A673 (cell line): ENCODE measurements around the gene SLC7A8. TPM values are rescaled to one million over a fixed set of nuclear protein-coding genes. Genes with fewer than 3 reads are reported as not detected.

Source experiments
- BruUV-seq: library from RNA; stranded (reverse); fragments of 400-500 nt; replicated peaks from 2 replicates; lab custom pipeline; 2021; lab: Mats Ljungman, UMichigan
- CTCF ChIA-PET: fragments of 300-600 bp; sonication (Branson Sonifier 250); formaldehyde crosslinking; loops from one replicate; lab custom pipeline; 2022; ENCODE audit warnings: antibody characterized with exemption; lab: Charles Lee
- POLR2A ChIA-PET: fragments of 300-600 bp; sonication (Branson Sonifier 250); formaldehyde crosslinking; loops from one replicate; lab custom pipeline; 2022; ENCODE audit warnings: antibody characterized with exemption; ENCODE audit not compliant: low non-redundant PET; lab: Charles Lee
- DNase-seq: peaks from one replicate; pipeline ENCODE4 v3.0.0-alpha.2; 2015; ENCODE audit warnings: low spot score
- H3K27ac ChIP-seq: fragments of 200-600 bp; sonication (generic); 2 replicates; pipeline ENCODE4 v1.5.1; 2016; ENCODE audit warnings: mixed run types, low read depth, mild to moderate bottlenecking, mixed read lengths, antibody characterized with exemption, low read length; ENCODE audit not compliant: poor library complexity, severe bottlenecking
- H3K27me3 ChIP-seq: fragments of 200-600 bp; sonication (generic); replicated peaks from 2 replicates; pipeline ENCODE4 v1.6.1; 2017; ENCODE audit warnings: mixed run types, low read depth, mild to moderate bottlenecking, mixed read lengths, antibody characterized with exemption, low read length; ENCODE audit not compliant: insufficient read depth, poor library complexity
- H3K36me3 ChIP-seq: fragments of 200-600 bp; sonication (generic); 2 replicates; pipeline ENCODE4 v1.6.1; 2016; ENCODE audit warnings: mixed run types, mild to moderate bottlenecking, mixed read lengths, antibody characterized with exemption, low read length; ENCODE audit not compliant: insufficient read depth, poor library complexity, severe bottlenecking
- H3K4me1 ChIP-seq: fragments of 200-600 bp; sonication (generic); 2 replicates; pipeline ENCODE4 v1.6.1; 2017; ENCODE audit warnings: mixed run types, mild to moderate bottlenecking, mixed read lengths, antibody characterized with exemption, low read length; ENCODE audit not compliant: insufficient read depth, poor library complexity, severe bottlenecking
- H3K4me3 ChIP-seq: fragments of 200-600 bp; sonication (generic); 2 replicates; pipeline ENCODE4 v1.5.1; 2016; ENCODE audit warnings: low read depth, mixed run types, mild to moderate bottlenecking, mixed read lengths, low read length; ENCODE audit not compliant: poor library complexity, severe bottlenecking
- H3K9me3 ChIP-seq: fragments of 200-600 bp; sonication (generic); 2 replicates; pipeline ENCODE4 v1.6.1; 2016; ENCODE audit warnings: mixed run types, low read depth, mild to moderate bottlenecking, mixed read lengths, antibody characterized with exemption, low read length; ENCODE audit not compliant: poor library complexity, severe bottlenecking
- CTCF ChIP-seq: fragments of 300-800, 200-600 bp; sonication (generic); conservative IDR thresholded peaks from 2 replicates; pipeline ENCODE4 v1.5.1; 2017; ENCODE audit warnings: low read depth, mild to moderate bottlenecking, antibody characterized with exemption, low read length, moderate library complexity, mixed read lengths
- EZH2 ChIP-seq: fragments of 200-600 bp; sonication (generic); IDR thresholded peaks from 2 replicates; pipeline ENCODE4 v1.6.1; 2017; ENCODE audit warnings: borderline replicate concordance, low read depth, mild to moderate bottlenecking, mixed read lengths, antibody characterized with exemption, low read length; ENCODE audit not compliant: poor library complexity, severe bottlenecking
- intact Hi-C: fragments of 100-400 bp; cut with micrococcal nuclease; formaldehyde crosslinking; loops from one replicate; pipeline ENCODE4 v1.10.0; 2022; ENCODE audit not compliant: unreplicated experiment
- total RNA-seq: library from RNA; stranded (reverse); gene quantifications from 2 replicates; pipeline ENCODE4 v1.2.3, GENCODE V29; 2021

SLC7A8 gene
- total RNA-seq, 1 experiment from 2014 or later = 18.3 TPM

- no TSS peak for BruUV-seq
- no peak overlapping the region for H3K27ac ChIP-seq
- intact Hi-C loops = loop anchor here (10.0 kb wide), 1 partner anchor 170 kb away; no protein-coding TSS in a partner anchor
- H3K4me1 ChIP-seq = peaks cover 29% of the 10 kb centered on the region
- ChIA-PET CTCF (no interaction called here), POLR2A (interaction anchor here (0.6 kb wide), 1 partner anchor 58 kb away, joined by 11 read pairs; no protein-coding TSS in a partner anchor)
- H3K27me3 ChIP-seq = no peaks in the 10 kb centered on the region
- no peaks in the 10 kb centered on the region for H3K9me3 ChIP-seq
- TF ChIP-seq EZH2 (no peak), CTCF (no peak)
- no peaks in the 10 kb centered on the region for H3K36me3 ChIP-seq
- no peak for DNase-seq
- no peak overlapping the region for H3K4me3 ChIP-seq
Observed at GRCh38 chr14:23125011-23125410, 58.4 kb downstream of the SLC7A8 start.

- Histone ChIP-seq H3K27ac (no peak overlapping the region), H3K27me3 (no peaks in the 10 kb centered on the region), H3K36me3 (no peaks in the 10 kb centered on the region), H3K4me1 (peaks cover 29% of the 10 kb centered on the region), H3K4me3 (no peak overlapping the region), H3K9me3 (no peaks in the 10 kb centered on the region)
- POLR2A ChIA-PET = interaction anchor here (0.6 kb wide), 1 partner anchor 58 kb away, joined by 11 read pairs; no protein-coding TSS in a partner anchor
- no TSS peak for BruUV-seq
- TF ChIP-seq CTCF = no peak
- TF ChIP-seq EZH2 = no peak
- intact Hi-C loops = loop anchor here (10.0 kb wide), 1 partner anchor 170 kb away; no protein-coding TSS in a partner anchor
- DNase-seq = no peak
- CTCF ChIA-PET = no interaction called here
Observed at GRCh38 chr14:23124337-23124954, 59.0 kb downstream of the SLC7A8 start.

- Histone ChIP-seq H3K27ac (no peak overlapping the region), H3K36me3 (no peaks in the 10 kb centered on the region), H3K27me3 (no peaks in the 10 kb centered on the region), H3K4me1 (peaks cover 29% of the 10 kb centered on the region), H3K9me3 (no peaks in the 10 kb centered on the region), H3K4me3 (no peak overlapping the region)
- POLR2A ChIA-PET = no interaction called here
- intact Hi-C loops = loop anchor here (10.0 kb wide), 1 partner anchor 171 kb away; no protein-coding TSS in a partner anchor
- no peak for TF ChIP-seq CTCF
- no peak for TF ChIP-seq EZH2
- peak; percentile 71 for DNase-seq
- CTCF ChIA-PET = no interaction called here
- BruUV-seq = no TSS peak
Observed at GRCh38 chr14:23123419-23123818, 60.0 kb downstream of the SLC7A8 start.
